HG03060 (cell line): ENCODE measurements around the gene ADCY10.
"Not testable (repeated sequence)": the region's sequence is repeated elsewhere in the genome, so short reads cannot be mapped to it uniquely, and the experiment has no call there.

Source experiments
- ATAC-seq: cut with Tn5 transposase; IDR thresholded peaks from one replicate; pipeline ENCODE4 v1.9.1; 2021; ENCODE audit warnings: low read depth, moderate number of reproducible peaks; ENCODE audit not compliant: unreplicated experiment

ADCY10 gene

DNA sequence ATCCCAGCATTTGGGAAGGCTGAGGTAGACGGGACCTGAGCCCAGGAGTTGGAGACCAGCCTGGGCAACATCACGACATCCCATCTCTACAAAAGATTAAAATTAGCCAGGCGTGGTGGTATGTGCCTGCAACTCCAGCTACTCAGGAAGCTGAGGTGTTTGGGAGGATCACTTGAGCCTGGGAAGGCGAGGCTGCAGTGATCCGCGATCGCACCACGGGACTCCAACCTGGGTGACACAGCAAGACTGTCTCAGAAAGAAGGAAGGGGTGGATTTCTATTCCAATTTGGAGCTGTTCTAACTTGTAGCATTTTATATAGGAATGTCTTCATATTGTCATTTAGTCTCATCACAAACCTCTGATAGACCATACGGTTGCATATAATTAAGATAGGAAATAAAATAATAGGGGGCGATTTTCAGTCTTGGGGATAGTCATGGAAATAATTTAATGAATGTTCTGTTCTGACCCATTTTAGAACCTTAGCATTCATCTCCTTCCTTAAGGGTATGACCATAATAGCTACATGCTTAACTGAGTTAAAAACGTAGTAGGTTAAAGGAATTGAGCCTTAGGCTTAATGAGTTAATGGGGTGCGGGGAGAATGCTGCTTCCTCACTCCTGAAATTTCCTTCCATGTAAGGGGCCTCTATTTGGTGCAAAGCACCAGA lies 93.1 kb downstream of the ADCY10 start:
- ATAC-seq = no peak

DNA sequence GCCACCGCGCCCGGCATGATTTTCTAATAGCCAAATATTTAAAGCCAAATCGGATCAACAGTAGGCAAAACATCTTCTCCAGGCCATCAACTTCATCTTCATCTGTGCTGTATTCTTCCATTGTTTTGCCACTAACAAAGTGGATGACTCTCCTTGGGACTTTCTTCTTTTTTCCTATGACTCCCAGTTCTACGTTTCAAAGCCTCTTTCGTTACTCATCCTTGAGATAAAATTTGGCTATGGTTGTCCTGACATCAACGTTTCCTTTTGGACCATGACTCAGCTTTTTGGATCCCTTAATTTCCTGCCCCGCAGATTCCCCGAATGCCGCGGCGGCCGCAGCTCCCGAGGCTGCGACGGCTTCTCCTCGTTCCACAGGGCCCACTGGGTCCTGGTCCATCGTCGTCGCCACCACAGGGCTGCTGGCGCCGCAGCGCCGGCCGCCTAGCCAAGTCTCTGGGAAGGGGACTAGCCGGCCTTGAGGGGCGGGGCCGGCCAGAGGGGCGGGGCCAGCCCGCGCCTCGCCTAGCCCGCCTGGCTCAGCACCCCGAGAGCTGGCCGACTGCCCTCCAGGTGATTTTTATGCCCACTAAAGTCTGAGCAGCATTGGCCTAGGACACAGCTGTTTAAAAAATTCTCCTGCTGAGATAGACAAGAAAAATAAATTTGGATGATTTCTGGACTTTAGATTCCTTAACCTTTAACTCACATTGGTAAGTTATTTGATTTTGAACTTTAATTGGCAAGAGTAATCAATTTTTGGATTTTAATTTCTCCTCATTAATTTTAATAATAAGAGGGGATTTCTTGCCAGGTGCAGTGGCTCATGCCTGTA lies 93.9 kb downstream of the ADCY10 start:
- no peak for ATAC-seq

DNA sequence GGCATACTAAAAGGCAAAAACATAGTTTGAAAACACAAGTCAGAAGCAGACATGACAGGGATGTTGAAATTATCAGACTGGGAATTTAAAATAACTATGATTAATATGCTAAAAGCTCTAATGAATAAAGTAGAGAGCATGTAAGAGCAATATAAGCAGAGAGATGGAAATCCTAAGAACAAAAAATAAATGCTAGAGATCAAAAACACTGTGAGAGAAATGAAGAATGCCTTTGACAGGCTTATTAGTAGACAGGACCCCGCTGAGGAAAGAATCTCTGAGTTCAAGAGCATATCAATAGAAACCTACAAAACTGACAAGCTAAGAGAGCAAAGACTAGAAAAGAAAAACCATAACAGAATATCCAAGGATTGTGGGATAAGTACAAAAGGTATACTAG lies 98.3 kb downstream of the ADCY10 start:
- ATAC-seq = no peak

DNA sequence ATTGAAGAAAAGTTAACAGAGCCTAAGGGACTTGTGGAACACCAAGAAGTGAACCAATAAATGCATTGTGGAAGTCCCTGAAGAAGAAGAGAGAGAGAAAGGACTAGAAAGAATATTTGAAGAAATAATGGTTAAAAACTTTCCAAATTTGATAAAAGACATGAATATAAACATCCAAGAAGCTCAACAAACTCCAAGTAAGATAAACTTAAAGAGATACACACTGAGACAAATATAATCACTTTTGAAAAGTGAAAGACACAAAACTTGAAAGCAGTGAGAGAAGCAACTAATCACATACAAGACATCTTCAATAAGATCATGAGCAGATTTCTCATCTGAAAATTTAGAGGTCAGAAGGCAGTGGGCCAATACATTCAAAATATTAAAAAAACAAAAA lies 101.0 kb downstream of the ADCY10 start:
- ATAC-seq = no peak

DNA sequence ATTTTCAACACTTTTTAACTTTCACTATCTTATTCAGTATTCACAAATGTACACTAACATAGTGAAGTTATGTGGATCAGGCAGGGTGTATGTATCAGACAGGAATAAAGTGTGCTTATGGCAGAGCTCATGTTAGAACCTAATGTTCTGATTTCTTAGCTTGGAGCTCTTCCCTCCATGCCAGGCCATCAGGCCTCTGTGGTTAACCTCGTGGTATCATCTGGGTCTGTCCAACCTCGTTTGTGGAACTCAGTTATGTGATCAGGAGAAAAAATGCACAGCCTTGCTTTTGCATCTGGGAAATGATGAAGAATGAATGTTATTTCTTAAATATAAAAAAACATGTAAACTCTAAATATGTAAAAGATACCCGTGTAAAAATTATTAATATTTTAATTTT lies 105.2 kb downstream of the ADCY10 start:
- ATAC-seq = no peak

DNA sequence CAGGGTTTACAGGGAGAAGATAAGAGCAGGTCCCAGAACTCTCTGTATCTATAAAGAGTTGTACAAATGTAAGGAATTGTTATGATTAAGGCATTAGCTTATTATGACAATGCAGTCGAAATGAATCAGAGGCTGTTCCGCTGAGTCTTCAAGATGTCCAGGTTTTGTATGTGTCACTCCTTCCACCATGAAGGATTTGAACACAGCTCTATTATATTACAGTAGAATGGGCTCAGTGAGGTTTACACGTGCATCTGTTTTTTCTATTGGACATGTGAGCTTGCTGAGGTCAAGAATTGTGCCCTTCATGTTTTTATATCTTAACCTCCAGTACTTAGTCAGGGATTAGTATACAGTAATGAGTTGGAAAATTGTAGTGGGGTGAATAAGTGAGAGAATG lies 105.8 kb downstream of the ADCY10 start:
- no peak for ATAC-seq

DNA sequence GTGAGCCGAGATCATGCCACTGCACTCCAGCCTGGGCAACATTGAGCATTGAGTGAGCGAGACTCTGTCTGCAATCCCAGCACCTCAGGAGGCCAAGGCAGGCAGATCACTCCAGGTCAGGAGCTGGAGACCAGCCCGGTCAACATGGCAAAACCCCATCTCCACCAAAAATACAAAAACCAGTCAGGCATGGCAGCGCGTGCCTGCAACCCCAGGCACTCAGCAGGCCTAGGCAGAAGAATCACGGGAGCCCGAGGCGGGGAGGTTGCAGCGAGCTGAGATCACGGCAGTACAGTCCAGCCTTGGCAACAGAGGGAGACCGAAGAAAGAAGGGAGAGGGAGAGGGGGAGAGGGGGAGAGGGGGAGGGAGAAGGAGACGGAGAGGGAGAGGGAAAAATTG lies 107.3 kb downstream of the ADCY10 start:
- not testable (repeated sequence) for ATAC-seq

DNA sequence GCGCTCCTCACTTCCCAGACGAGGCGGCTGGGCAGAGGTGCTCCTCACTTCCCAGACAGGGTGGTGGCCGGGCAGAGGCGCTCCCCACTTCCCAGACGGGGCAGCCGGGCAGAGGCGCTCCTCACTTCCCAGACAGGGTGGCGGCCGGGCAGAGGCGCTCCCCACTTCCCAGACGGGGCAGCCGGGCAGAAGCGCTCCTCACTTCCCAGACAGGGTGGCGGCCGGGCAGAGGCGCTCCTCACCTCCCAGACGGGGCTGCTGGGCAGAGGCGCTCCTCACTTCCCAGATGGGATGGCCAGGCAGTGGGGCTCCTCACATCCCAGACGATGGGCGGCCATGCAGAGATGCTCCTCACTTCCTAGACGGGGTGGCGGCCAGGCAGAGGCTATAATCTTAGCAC lies 107.7 kb downstream of the ADCY10 start:
- not testable (repeated sequence) for ATAC-seq

DNA sequence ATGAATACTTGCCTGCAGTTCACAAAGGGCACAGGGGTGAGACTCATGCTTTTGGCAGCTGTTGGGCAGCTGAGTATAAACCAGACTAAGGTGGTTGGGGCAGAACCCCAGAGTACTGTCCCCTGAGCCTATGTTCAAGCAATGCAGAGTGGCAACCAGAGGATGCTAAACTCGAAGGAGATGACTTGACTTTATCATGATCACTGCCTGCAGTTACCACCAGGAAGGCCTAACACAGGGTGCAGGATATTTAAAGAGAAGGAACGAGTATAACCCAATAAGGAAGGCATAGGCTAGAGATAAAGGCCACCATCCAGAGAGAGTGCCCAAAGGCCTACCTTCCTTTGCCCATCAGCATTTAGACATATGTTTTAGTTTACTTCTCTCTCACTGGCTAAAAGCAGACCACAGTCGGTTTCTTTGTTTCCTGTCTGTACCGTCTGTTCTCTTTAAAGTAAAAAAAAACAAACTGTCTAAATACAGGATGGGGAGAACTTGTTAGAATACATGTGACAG lies 108.8 kb downstream of the ADCY10 start:
- no peak for ATAC-seq

DNA sequence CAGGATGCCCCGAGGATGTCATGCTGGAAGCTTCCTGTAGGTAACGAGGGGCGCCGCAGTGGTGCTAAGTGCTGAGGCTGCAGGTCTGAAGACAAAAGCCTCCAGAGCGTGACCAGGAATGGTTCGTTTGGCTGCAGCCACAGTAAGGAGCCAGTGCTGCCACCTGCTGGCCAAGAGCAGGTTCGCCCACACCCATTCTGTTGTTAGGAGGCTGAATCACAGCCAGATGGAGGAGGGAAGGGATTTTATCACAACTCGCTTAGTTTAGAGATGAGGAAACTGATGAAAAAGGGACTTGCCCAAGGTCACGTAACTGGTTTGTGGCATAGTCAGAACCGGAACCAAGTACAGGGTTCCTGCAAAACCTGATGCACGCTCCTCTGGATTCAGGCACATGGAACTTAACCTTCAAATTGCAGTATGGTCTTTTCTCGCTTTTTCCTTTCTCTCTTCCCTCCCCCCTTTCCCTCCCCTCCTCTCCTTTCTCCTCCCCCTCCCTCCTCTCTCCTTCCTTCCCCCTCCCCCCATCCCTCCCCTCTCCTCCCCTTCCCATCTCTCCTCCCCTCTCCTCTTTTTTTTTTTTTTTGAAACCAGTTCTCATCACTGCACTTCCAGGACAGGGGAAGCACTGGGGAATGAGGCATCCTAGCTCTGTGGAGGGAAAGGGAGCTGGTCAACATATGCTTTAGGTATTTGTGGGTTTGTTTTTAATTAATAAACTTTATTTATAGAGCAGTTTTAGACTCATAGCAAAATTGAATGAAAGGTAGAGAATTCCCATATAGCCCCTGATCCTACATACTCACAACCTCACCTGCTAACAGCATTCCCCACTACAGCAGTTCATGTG lies 110.4 kb downstream of the ADCY10 start:
- ATAC-seq = peak; percentile 90

DNA sequence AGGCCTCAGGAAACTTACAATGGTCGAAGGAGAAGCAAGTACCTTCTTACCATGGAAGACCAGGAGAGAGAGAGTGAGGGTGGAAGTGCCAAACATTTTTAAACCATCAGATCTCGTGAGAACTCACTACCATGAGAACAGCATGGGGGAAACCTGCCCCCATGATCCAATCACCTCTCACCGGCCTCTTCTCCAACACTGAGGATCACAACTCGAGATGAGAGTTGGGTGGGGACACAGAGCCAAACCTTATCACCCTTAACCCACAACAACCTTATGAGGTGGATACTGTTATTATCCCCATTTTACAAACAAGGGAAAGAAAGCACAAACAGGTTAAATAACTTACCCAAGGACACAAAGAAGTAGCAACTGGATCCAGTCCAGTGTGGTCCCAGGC lies 111.7 kb downstream of the ADCY10 start:
- ATAC-seq = no peak

DNA sequence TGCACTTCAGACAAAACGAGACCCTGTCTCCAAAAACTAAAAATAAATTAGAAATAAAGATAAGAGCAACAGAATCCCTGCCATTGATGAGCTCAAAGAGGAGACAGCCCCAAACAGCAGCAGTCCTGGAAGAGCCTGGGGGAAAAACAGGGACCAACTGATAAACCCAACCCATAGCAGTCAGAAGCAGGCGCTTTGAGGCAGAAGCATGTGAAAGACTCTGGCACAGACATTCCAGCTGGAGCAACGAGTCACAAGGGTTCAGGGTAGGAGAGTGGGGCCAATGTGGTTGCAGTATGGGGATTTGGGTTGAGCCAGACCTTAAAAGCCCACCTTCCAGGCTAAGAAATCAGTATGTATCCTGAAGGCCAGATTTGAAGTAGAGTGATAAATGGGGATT lies 113.7 kb downstream of the ADCY10 start:
- no peak for ATAC-seq

DNA sequence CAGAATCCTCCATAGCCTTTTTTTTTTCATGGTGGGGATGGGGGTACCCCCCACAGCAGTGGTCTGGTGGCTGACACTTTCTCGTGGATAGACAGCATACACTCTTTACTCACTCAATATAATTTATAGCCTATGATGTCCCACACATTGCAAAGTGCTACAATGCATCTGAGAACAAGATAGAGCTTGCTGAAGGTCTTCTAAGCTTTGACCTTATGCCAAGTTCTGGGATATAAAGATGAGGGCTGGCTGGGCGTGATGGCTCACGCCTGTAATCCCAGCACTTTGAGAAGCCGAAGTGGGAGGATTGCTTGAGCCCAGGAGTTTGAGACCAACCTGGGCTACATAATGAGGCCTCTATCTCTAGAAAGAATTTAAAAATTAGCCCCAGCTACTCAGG lies 114.2 kb downstream of the ADCY10 start:
- no peak for ATAC-seq

DNA sequence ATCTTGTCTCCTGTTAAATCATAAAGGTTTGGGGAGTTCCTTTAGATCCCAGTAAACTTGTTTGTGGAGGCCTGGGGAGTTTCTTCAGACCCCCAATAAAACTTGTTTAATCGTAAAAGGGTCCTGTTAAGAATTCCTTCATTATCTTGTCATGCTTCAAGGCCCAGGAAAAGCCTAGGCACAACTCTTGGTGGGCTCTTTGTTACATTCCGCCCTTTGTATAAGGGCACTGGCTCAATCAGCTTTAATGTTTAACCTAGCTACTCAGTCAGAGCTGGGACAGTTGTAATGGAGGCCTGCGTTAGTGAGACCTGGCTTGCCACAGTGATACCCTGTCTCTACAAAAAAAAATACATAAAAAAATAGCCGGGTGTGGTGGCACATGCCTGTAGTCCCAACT lies 115.0 kb downstream of the ADCY10 start:
- no peak for ATAC-seq

DNA sequence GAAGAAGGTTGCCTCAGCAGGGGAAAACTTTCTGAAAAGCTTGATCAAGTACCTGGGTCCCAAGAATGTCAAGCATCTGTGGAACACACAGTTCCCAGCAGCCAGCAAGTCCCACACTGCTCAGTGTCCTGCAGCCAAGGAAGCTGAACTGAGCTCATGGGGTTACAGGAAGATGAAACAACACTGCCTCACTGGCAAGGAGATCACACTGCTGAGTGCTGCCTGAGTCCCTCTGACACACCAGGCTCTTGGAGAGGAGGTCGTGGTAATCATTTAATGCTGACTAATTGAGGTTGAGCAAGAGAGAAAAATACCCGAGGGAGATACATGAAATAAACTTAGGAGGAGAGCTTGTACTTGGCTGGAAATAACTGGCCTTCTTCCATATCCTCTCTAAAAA lies 116.9 kb downstream of the ADCY10 start:
- no peak for ATAC-seq

DNA sequence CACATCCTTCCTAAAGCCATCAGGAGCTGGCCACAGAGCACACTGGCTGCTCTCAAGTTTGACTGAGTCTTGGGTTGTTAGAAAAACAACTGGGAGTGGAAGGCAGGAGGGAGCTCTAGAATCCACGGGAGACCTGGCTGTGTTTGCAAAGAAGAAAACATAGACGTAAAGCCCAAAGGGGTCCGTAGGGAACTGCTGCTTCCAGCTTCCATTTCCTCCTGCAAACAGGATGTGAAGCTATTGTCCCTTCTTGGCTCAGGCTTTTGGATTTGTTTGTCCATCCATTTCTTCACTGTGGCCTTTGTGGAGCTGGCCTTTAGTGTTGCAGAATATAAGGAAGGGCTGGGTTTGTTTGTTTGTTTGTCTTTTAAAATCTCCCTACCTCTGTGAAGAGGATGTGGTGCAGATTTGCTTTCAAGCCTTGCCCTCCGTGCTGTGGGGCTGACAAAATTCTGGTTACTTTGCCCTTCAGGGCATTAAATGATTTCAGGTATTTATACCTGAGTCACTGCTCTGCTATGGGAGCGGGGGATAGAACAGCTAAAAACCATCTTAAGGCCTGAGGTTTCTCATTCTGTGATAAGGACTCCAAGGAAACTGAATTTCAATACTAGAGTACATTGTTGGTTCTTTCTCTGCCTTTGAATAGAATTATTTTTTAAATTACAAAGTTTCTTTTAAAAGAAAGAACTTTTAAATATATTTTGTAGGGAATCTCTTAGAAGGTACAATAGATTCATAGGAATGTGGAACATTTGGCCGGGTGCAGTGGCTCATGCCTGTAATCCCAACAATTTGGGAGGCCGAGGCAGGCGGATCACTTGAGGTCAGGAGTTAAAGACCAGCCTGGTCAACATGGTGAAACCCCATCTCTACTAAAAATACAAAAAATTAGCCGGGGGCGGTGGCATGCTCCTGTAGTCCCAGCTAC lies 117.9 kb downstream of the ADCY10 start:
- ATAC-seq = no peak

DNA sequence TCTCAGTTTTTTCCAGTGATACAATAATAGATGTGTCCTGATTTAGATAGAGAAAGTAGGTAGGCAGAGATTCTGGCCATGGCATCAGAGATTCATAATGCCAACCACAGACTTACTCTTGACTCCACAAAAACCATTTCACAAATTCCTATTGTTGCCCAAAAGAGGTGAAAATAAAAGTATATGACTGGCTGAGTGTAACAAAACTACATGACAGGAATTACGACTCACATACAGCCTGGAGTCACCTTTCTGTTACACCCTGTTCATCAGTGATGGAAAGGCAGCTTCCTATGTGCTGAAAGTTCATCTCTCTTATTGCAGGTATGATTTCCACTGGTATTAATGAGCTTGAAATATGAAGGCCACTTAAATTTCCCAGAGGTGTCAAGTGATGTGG lies 119.9 kb downstream of the ADCY10 start:
- no peak for ATAC-seq

DNA sequence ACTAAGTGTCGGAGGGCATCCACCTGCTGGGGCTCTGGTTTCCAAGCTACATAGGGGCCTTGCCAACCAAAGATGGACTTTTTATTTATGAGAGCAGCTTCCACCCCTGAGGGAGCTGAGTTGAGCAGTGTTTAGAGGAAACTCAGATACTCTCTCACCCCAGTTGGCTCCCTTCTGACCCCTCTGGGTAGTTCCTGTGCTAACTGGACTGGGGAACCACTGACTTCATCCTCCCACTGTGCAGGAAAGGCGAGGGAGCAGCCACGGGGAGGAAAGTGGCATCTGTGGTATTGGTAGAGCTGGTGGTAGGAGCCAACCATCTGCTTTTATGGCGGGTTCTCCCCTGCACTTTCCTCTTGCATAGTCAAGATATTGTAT lies 121.8 kb downstream of the ADCY10 start:
- no peak for ATAC-seq

DNA sequence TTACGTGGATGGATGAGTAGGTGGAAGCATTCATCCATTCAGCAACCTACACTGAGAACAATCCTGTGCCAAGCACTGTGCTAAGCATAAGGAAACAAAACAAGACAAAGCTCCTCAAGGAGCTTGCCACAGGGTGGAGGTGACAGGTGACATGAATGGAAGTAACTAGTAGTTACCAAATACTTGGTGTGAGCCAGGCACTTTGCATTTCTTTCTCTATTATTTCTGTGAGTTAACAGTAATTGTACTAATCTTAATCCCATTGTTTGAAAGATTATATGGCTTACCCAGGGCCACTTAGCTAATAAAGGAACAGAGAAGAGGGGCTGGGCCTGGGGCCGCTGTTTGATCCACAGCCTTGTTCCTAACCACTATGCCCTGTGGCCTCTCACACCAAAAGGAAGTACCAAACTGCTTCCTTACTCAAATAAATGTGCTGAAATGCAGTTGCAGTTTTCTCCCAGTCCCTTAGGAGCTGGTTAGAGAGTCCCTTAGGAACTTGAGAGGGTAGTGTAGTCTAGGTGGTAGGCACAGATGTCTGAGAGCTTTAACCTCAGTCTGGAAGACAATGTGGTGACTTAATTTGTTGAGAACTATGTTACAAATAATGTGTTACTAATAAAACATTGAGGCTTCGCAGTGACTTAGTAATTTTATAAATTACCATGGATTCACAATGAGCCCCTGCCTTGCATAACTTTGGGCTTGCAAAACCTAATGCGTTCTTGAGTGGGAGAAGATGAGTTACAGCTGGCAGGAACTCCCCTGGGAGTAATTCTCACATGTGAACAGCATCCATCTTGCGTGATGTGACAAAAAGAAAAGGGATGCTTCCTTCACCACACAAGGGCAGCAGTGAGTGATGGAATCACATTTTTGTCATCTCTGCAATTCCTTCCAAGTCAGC lies 122.4 kb downstream of the ADCY10 start:
- no peak for ATAC-seq
